ENCODE results near the gene EXOC2.

EXOC2 gene

DNA sequence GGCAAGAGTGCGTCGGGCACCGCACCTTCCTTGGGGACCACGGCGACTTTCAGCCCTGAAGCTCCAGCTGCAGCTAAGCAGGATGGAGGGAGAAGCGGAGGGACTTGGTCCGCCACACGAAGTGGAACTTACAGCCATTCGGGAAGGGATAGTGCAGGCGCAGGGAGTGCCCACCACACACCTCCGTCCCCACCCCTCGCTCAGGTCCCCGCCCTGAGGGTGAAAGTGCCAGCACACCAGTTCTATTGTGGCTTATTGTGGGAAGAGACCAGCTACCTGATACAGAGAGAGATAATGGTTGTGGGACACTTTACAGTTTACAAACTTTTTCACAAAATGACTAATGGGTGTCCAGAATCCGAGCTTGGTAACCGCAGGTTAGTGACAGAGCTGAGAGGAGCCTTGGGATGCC is 225.3 kb downstream of the EXOC2 start:
- no peaks in the 10 kb centered on the region for H3K9me3 Mint-ChIP-seq (ENCODE audit: low read depth)
- no peaks in the 10 kb centered on the region for H3K27me3 Mint-ChIP-seq
- peaks cover 2% of the 10 kb centered on the region for H3K36me3 Mint-ChIP-seq
- H3K4me3 Mint-ChIP-seq, result no peak overlapping the region
- no peak overlapping the region for H3K27ac Mint-ChIP-seq
- peaks cover 18% of the 10 kb centered on the region for H3K4me1 Mint-ChIP-seq (ENCODE audit: low read depth)

DNA sequence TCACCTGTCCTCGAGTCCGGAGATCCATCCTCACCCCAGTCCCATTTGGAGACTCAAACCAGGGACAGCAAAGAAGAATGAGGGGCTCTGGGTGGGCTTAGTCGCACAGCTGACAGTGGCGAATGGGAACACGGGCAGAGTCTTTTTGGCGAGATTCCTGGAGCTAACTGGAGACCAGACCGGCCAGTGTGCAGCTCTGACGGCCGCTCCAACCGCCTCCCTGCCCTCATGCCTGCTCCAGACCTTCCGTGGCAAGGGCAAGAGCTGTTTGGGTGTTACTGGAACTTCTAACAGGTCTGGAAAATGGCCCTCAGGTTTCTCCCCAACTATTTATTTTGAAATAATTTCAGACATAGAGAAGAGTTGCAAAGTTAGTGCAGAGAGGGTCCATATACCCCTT is 225.8 kb downstream of the EXOC2 start:
- no peak overlapping the region for H3K4me3 Mint-ChIP-seq
- H3K27ac Mint-ChIP-seq, result no peak overlapping the region
- no peaks in the 10 kb centered on the region for H3K9me3 Mint-ChIP-seq (ENCODE audit: low read depth)
- no peaks in the 10 kb centered on the region for H3K27me3 Mint-ChIP-seq
- peaks cover 17% of the 10 kb centered on the region for H3K4me1 Mint-ChIP-seq (ENCODE audit: low read depth)
- H3K36me3 Mint-ChIP-seq, result peaks cover 2% of the 10 kb centered on the region

DNA sequence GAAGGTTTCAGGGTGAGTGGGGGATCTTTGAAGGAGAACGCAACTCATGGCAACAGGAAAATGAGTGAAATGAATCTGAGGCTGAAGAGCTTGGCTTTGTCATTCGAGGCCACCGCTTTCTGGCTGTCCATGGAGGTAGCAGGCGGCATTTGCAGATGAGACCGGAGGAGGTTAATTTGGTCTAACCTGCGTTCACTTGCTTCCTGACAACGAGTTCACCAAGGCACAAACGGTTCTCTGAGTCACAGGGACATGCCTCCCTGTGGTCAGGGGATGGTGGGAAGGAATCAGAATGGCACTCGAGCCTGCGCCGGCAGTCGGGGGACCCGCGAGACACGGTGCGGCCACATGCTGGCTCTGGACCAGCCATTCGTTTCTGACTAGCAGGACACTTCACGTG is 226.4 kb downstream of the EXOC2 start:
- H3K9me3 Mint-ChIP-seq (ENCODE audit: low read depth), result no peaks in the 10 kb centered on the region
- peak overlapping the region; percentile 30 for H3K27ac Mint-ChIP-seq
- H3K36me3 Mint-ChIP-seq, result peaks cover 2% of the 10 kb centered on the region
- H3K4me3 Mint-ChIP-seq, result no peak overlapping the region
- peaks cover 17% of the 10 kb centered on the region for H3K4me1 Mint-ChIP-seq (ENCODE audit: low read depth)
- H3K27me3 Mint-ChIP-seq, result no peaks in the 10 kb centered on the region

DNA sequence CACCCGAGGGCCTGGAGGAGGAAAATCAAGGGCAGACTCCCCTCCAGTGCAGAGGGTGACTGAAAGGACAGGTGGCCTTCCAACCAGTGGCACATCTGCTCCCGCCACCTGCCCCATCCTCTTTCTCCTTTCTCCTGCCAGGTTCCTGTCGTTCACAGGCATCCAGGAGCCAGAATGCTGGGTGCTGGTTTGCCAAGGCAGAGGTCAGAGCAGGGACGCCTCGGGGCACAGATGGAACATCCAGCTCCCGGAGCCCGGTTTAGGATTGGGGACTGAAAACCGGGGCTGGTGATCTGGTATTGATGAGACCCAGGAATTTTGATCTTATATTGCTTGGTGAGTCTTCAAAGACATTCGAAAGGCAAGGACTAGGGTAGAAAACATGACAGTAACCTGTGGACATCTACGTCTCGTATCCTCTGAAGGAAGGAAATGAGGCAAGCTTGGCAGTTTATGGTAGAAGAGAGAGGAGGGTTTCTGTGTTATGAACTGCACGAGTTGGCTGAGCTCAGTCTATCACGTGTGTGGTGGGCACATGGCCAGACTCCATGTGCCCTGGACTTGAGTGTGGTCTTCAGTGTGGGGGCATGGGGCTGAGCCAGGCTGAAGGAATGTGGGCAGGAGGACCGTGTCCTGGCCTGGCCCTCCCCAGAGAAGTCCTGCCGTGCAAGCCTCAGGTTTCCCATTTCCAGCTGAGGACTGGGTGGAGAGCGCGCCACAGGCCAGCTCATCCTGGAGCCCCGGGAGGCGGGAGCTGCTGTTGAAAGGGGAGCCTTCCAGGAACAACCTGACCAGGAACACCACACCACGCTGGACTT is 227.2 kb downstream of the EXOC2 start:
- peak overlapping the region; percentile 24 for H3K27ac Mint-ChIP-seq
- H3K4me3 Mint-ChIP-seq, result no peak overlapping the region
- peaks cover 21% of the 10 kb centered on the region for H3K4me1 Mint-ChIP-seq (ENCODE audit: low read depth)
- no peaks in the 10 kb centered on the region for H3K27me3 Mint-ChIP-seq
- peaks cover 2% of the 10 kb centered on the region for H3K36me3 Mint-ChIP-seq
- H3K9me3 Mint-ChIP-seq (ENCODE audit: low read depth), result no peaks in the 10 kb centered on the region

DNA sequence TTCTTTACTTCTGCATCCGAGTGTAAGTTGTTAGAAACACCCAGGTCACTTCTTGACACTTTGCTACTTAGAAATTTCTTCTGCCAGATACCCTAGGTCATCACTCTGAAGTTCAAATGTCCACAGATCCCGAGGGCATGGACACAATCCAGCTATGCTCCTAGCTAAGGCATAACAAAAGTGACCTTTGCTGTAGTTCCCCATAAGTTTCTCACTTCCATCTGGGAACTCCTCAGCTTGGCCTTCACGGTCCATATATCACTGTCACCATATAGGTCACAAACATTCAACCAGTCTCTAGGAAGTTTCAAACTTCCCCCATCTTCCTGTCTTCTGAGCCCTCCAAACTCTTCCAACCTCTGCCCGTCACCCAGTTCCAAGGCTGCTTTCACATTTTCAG is 236.1 kb downstream of the EXOC2 start:
- no peaks in the 10 kb centered on the region for H3K27me3 Mint-ChIP-seq
- peak overlapping the region; percentile 69 for H3K27ac Mint-ChIP-seq
- H3K9me3 Mint-ChIP-seq (ENCODE audit: low read depth), result no peaks in the 10 kb centered on the region
- peaks cover 46% of the 10 kb centered on the region for H3K4me1 Mint-ChIP-seq (ENCODE audit: low read depth)
- H3K4me3 Mint-ChIP-seq, result no peak overlapping the region
- H3K36me3 Mint-ChIP-seq, result peaks cover 2% of the 10 kb centered on the region

DNA sequence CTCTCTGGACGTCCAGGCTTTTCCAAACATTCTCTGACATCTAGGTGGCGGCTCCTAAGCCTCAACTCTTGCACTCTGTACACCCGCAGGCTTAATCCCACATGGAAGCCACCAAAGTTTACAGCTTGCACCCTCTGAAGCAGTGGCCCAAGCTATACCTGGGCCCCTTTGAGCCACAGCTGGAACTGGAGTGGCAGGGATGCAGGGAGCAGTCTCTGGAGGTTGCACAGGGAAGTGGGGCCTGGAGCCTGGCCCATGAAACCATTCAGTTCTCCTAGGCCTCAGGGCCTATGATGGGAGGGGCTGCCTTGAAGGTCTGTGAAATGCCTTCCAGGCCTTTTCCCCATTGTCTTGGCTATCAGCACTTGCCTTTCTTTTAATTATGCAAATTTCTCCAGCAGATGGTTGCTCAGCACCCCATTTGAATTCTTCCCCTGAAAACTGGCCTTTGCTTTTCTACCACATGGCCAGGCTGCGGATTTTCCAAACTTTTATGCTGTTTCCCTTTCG is 236.5 kb downstream of the EXOC2 start:
- H3K27ac Mint-ChIP-seq, result no peak overlapping the region

DNA sequence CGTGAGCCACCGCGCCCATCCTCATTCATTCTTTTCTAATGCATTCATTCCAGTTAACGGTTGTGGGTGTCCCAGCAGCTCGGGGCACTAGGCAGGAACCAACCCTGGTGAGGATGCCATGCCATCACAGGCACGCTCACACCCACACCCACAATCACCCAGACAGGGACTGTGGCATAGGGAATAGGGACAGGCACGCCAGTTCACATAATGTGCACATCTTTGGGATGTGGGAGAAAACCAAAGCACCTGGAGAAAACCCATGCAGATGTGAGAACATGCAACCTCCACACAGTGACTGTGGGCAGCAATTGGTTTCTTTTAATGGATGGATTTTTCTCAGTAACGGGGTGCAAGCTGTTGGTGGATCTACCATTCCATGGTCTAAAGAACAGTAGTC is 237.1 kb downstream of the EXOC2 start:
- Mint-ChIP-seq H3K27ac (peak overlapping the region; percentile 85), H3K9me3 (ENCODE audit: low read depth) (no peaks in the 10 kb centered on the region), H3K4me1 (ENCODE audit: low read depth) (peaks cover 40% of the 10 kb centered on the region), H3K36me3 (peaks cover 2% of the 10 kb centered on the region), H3K27me3 (no peaks in the 10 kb centered on the region), H3K4me3 (no peak overlapping the region)

More for the DNA sequence above, 236.5 kb downstream of the EXOC2 start:
- Mint-ChIP-seq H3K4me3 (no peak overlapping the region), H3K4me1 (ENCODE audit: low read depth) (peaks cover 44% of the 10 kb centered on the region), H3K36me3 (peaks cover 2% of the 10 kb centered on the region), H3K9me3 (ENCODE audit: low read depth) (no peaks in the 10 kb centered on the region), H3K27me3 (no peaks in the 10 kb centered on the region)

DNA sequence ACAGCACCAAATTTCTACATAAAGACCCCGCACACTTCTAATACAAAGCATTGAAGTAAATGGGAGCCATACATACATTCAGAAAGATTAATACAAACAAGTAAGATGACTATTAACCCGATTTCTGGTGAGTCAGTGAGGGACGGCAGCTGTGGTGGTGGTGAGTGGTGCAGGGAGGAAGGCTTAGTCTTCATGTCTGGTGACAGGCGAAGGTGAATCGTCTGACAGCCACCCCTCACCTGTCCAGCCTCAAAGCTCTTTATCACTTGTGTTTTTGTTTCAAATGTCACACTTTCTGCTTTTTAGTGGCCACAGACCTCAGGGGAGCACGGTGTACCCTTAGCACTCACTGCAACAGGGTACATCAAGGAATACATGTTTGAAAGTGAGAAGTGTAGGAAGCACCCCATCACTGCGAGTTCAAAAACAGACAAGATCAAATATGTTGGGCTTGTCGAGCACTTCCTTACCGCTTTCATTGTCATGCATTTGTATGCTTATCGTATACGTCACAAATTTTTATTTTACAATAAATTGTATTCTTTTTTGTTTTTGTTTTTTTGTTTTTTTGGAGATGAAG is 237.8 kb downstream of the EXOC2 start:
- H3K4me1 Mint-ChIP-seq (ENCODE audit: low read depth), result peaks cover 36% of the 10 kb centered on the region
- no peaks in the 10 kb centered on the region for H3K27me3 Mint-ChIP-seq
- H3K9me3 Mint-ChIP-seq (ENCODE audit: low read depth), result no peaks in the 10 kb centered on the region
- peaks cover 2% of the 10 kb centered on the region for H3K36me3 Mint-ChIP-seq
- peak overlapping the region; percentile 85 for H3K27ac Mint-ChIP-seq
- H3K4me3 Mint-ChIP-seq, result peak overlapping the region; percentile 38

DNA sequence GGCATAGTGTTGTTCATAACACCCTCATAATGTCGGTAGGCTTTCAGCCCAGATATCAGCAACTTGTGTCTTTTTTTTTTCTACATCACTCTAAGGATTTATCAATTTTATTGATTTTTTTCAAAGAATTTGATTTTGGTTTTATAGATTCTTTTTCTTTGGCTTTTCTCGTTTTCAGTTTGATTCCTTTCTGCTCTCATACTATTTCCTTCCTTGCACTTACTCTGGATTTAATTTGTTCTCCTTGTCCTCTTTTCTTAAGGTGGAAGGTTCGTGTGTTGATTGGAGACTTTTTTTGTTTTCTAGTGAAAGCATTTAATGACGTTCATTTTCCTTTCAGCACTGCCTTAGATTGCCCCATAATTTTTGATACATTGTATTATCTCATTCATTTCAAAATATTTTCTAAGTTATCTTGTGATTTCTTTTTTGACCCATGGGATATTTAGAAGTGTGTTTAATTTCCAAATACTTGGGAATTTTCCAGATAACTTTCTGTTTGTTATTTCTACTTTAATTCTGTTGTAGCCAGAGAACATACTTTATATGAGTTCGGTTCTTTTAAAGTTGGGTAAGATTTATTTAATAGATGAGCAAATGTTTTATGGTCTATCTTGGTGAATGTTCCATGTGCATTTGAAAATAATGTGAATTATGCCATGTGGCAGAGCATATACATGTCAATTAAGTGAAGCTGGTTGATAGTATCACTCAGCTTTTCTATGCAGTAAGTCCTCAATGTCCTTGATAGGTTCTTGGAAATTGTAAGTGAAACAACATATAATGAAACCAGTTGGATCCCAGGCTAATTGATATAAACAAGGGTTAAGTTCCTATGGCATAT is 238.6 kb downstream of the EXOC2 start:
- Mint-ChIP-seq H3K27ac (peak overlapping the region; percentile 85), H3K27me3 (no peaks in the 10 kb centered on the region), H3K9me3 (ENCODE audit: low read depth) (no peaks in the 10 kb centered on the region), H3K36me3 (peaks cover 1% of the 10 kb centered on the region), H3K4me3 (peak overlapping the region; percentile 38), H3K4me1 (ENCODE audit: low read depth) (peaks cover 32% of the 10 kb centered on the region)

DNA sequence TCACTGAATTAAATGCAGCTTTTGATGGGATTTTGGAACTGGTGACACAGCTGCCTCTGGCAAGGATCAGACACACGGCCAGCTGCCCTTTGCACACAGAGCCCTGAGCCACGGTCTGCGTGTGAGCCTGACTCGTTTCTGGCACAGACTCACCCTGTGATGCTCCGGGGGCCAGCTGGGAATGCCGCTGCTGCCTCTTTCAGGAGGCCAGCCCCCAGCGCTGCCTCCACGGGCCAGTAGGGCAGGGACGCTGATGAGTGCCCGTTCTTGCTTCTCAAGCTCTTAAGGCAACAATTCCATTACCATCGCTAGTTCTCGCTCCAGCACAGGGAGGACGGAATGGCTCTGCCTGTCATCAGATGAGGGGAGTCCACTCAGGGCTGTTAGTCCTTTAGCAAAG is 239.8 kb downstream of the EXOC2 start:
- no peak overlapping the region for H3K4me3 Mint-ChIP-seq
- no peaks in the 10 kb centered on the region for H3K27me3 Mint-ChIP-seq
- H3K9me3 Mint-ChIP-seq (ENCODE audit: low read depth), result no peaks in the 10 kb centered on the region
- peaks cover 39% of the 10 kb centered on the region for H3K4me1 Mint-ChIP-seq (ENCODE audit: low read depth)
- H3K27ac Mint-ChIP-seq, result peak overlapping the region; percentile 46
- H3K36me3 Mint-ChIP-seq, result peaks cover 2% of the 10 kb centered on the region

DNA sequence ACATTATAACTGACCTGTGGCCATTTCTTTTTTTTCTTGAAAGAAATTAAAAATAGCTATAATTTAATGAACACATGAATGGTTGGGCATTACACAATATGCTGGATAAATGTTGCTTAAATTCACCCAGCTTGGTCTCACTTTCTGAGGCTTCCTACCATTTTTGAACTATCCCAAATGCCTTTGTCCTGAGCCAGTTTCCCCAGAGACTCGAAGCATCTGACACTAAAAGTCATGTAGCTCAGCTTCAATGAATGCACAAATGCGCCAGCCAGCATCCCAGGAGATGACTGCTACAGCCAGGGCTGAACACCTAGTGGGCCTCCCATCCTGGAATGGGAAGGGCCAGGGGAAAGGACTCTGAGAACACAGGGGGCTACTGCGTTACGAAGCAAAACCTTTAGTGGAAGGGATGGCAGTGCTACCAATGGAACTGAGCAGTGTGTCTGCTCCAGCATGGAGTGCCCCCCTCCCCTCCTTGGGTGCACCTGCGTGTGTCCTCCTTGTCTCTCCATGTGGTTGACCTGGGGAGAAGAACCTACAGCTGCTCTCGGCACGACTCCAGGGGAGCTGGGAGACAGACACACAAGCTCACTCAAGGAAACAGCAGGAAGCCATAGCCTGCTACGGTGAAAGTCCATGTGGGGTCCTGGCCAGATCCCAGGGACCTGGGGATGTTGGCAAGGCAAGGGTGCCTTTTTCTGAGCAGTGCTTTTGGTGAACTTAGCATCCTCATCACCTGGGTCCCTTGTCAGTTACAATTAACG is 240.5 kb downstream of the EXOC2 start:
- no peak overlapping the region for H3K27ac Mint-ChIP-seq
- H3K9me3 Mint-ChIP-seq (ENCODE audit: low read depth), result no peaks in the 10 kb centered on the region
- H3K36me3 Mint-ChIP-seq, result peaks cover 2% of the 10 kb centered on the region
- H3K27me3 Mint-ChIP-seq, result no peaks in the 10 kb centered on the region
- no peak overlapping the region for H3K4me3 Mint-ChIP-seq
- peaks cover 43% of the 10 kb centered on the region for H3K4me1 Mint-ChIP-seq (ENCODE audit: low read depth)

DNA sequence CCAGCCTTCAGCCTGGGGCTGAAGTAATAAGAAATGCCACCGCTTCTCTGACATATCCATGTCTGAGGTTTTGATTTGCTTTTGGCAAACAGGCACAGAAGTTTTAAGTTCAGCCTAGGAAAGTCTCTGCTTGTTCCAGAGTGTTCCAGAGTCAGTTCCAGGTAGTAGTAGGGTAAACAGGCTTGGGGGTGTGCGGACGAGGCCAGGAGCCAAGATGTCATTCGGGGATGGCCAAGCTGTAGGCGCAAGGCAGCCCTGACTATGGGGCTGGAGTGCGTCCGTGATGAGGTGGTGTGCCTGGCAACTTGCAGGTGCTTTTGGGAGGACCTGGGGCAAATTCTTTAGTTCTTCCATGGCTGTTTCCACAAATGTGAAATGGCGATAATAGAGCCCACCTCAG is 241.1 kb downstream of the EXOC2 start:
- no peak overlapping the region for H3K4me3 Mint-ChIP-seq
- H3K4me1 Mint-ChIP-seq (ENCODE audit: low read depth), result peaks cover 42% of the 10 kb centered on the region
- H3K9me3 Mint-ChIP-seq (ENCODE audit: low read depth), result no peaks in the 10 kb centered on the region
- H3K36me3 Mint-ChIP-seq, result peaks cover 2% of the 10 kb centered on the region
- H3K27ac Mint-ChIP-seq, result no peak overlapping the region
- no peaks in the 10 kb centered on the region for H3K27me3 Mint-ChIP-seq

DNA sequence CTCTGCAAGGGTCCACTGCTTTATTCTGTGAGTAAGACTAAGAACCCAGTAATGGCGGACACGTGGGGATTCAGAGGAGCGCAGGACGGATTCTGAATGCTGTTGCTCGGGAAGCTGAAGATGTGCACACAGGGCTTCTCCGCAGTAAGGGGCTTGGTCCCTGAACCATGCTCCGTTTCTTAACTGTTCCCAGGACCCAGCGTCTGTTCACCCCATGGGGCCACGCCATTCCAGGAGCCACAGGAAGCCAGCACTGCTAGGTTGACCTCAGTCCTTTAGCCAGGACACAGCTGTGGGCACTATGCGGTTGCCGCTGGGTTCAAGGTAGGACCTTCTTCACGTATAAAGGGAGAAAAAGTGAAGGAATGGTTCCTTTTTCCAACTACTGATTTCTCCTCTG is 241.6 kb downstream of the EXOC2 start:
- Mint-ChIP-seq H3K4me3 (no peak overlapping the region), H3K9me3 (ENCODE audit: low read depth) (no peaks in the 10 kb centered on the region), H3K27me3 (no peaks in the 10 kb centered on the region), H3K36me3 (peaks cover 2% of the 10 kb centered on the region), H3K27ac (no peak overlapping the region), H3K4me1 (ENCODE audit: low read depth) (peaks cover 45% of the 10 kb centered on the region)

All from activated naive CD8-positive, alpha-beta T cell (primary cell).